SU-DHL-6 (cell line): Measurements from ENCODE around the gene UBE3C.

Experiments used
- H2AFZ ChIP-seq: fragments of 200-600 bp; sonication (generic); 2 replicates; pipeline ENCODE4 v1.6.1; 2014; ENCODE audit warnings: low read depth, mild to moderate bottlenecking, moderate library complexity, mixed read lengths, antibody characterized with exemption, low read length; ENCODE audit not compliant: severe bottlenecking
- H3F3A ChIP-seq: fragments of 200-600 bp; shearing (Covaris generic); 2 replicates; pipeline ENCODE4 v1.6.0; 2016; ENCODE audit warnings: antibody characterized with exemption, mild to moderate bottlenecking; ENCODE audit not compliant: insufficient read depth
- H3K27ac ChIP-seq: fragments of 200-600 bp; sonication (generic); 2 replicates; pipeline ENCODE4 v1.5.1; 2016; ENCODE audit warnings: low read depth, mild to moderate bottlenecking, low read length, moderate library complexity, mixed read lengths
- H3K27me3 ChIP-seq: fragments of 200-600 bp; sonication (generic), shearing (Covaris generic); 2 replicates; pipeline ENCODE4 v1.6.0; 2014; ENCODE audit warnings: mild to moderate bottlenecking, low read length
- H3K36me3 ChIP-seq: fragments of 200-600 bp; sonication (generic); 2 replicates; pipeline ENCODE4 v1.6.1; 2014; ENCODE audit warnings: mild to moderate bottlenecking, low read length, mixed read lengths
- H3K4me2 ChIP-seq: fragments of 300-600, 200-600 bp; shearing (Covaris generic), sonication (generic); 2 replicates; pipeline ENCODE4 v1.6.0; 2014; ENCODE audit warnings: low read length, low read depth, mild to moderate bottlenecking; ENCODE audit not compliant: poor library complexity, severe bottlenecking
- H3K4me3 ChIP-seq: fragments of 200-600 bp; sonication (generic); 2 replicates; pipeline ENCODE4 v1.5.1; 2014; ENCODE audit warnings: antibody characterized with exemption, low read length, mild to moderate bottlenecking, mixed read lengths; ENCODE audit not compliant: insufficient read depth, poor library complexity, severe bottlenecking
- H3K79me2 ChIP-seq: fragments of 200-600 bp; sonication (generic); 2 replicates; pipeline ENCODE4 v1.6.1; 2014; ENCODE audit warnings: mild to moderate bottlenecking, low read length, moderate library complexity; ENCODE audit not compliant: insufficient read depth
- H3K9ac ChIP-seq: fragments of 200-600 bp; sonication (generic); 2 replicates; pipeline ENCODE4 v1.7.0; 2014; ENCODE audit warnings: mild to moderate bottlenecking, low read length
- H3K9me2 ChIP-seq: fragments of 200-600 bp; sonication (generic); replicated peaks from 2 replicates; pipeline ENCODE4 v1.6.1; 2014; ENCODE audit warnings: low read length; ENCODE audit not compliant: insufficient read depth
- H3K9me3 ChIP-seq: fragments of 200-600 bp; sonication (generic); 2 replicates; pipeline ENCODE4 v1.6.1; 2014; ENCODE audit warnings: low read length, mixed read lengths; ENCODE audit not compliant: insufficient read depth
- H4K20me1 ChIP-seq: fragments of 200-600 bp; sonication (generic); 2 replicates; pipeline ENCODE4 v1.6.1; 2014; ENCODE audit warnings: low read depth, mild to moderate bottlenecking, antibody characterized with exemption, low read length, moderate library complexity, mixed read lengths
- EZH2phosphoT487 ChIP-seq: fragments of 200-600 bp; sonication (generic), shearing (Covaris generic); conservative IDR thresholded peaks from 2 replicates; pipeline ENCODE4 v1.6.1; 2018; ENCODE audit warnings: mild to moderate bottlenecking, antibody characterized with exemption, low read length, moderate library complexity, mixed read lengths
- TF ChIP-seq, protein P1 (sequence below): fragments of 200-600 bp; sonication (generic); IDR thresholded peaks from one replicate; pipeline ENCODE4 v1.5.1; 2017; ENCODE audit warnings: antibody characterized with exemption, mild to moderate bottlenecking, low read length, moderate library complexity; ENCODE audit not compliant: insufficient read depth, poor library complexity, severe bottlenecking

Gene UBE3C

DNA sequence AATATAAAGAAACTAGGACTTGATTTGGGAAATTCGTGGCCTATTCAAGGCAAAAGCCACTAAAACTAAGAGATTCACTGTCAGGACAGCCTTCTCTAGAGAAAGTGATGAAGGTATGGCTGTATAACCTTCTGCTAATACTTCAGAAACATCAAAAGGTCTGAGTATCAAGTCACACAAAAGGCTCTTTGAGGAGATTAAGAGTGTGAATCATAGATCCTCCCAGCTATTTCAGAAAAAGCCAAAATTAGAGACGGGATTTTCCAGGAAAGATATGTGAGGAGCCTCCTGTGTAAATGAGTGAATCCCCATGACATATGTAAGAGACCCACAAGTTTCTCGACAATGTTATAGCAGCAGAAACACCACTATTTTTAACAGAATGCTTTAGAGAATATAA lies 56.2 kb downstream of the UBE3C start:
- Histone ChIP-seq H3K4me2 (no peak overlapping the region), H3K27me3 (no peaks in the 10 kb centered on the region), H4K20me1 (no peaks in the 10 kb centered on the region), H3K9me2 (no peaks in the 10 kb centered on the region), H3K9me3 (no peaks in the 10 kb centered on the region), H2AFZ (no peak overlapping the region), H3K27ac (no peak overlapping the region), H3K9ac (no peak overlapping the region), H3K79me2 (no peaks in the 10 kb centered on the region), H3K36me3 (peaks cover 12% of the 10 kb centered on the region), H3F3A (no peaks in the 10 kb centered on the region), H3K4me3 (no peak overlapping the region)
- TF ChIP-seq, protein P1, sequence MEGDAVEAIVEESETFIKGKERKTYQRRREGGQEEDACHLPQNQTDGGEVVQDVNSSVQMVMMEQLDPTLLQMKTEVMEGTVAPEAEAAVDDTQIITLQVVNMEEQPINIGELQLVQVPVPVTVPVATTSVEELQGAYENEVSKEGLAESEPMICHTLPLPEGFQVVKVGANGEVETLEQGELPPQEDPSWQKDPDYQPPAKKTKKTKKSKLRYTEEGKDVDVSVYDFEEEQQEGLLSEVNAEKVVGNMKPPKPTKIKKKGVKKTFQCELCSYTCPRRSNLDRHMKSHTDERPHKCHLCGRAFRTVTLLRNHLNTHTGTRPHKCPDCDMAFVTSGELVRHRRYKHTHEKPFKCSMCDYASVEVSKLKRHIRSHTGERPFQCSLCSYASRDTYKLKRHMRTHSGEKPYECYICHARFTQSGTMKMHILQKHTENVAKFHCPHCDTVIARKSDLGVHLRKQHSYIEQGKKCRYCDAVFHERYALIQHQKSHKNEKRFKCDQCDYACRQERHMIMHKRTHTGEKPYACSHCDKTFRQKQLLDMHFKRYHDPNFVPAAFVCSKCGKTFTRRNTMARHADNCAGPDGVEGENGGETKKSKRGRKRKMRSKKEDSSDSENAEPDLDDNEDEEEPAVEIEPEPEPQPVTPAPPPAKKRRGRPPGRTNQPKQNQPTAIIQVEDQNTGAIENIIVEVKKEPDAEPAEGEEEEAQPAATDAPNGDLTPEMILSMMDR = no peak
- no peak for TF ChIP-seq EZH2phosphoT487

DNA sequence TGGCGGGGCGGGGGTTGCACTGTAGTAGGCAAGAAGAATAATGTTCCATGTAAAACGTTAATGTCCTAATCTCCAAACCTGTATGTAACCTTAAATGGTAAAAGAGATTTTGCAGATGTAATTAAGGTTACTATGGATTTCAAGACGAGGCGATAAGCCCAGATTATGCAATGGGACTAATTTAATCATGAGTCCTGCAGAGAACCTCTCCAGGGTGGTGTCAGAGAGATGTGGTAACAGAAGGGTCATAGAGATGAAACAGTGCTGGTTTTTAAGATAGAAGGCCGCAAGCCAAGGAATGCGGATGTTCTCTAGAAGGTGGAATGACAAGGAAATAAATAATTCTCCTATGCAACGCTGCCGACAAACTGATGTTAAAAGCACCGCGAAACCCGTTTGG lies 57.1 kb downstream of the UBE3C start:
- H4K20me1 ChIP-seq = no peaks in the 10 kb centered on the region
- H3K9me3 ChIP-seq = no peaks in the 10 kb centered on the region
- no peak overlapping the region for H3K4me2 ChIP-seq
- no peak for TF ChIP-seq EZH2phosphoT487
- TF ChIP-seq, protein P1 = no peak
- H3K27me3 ChIP-seq = no peaks in the 10 kb centered on the region
- H3K9ac ChIP-seq = no peak overlapping the region
- H3K27ac ChIP-seq = no peak overlapping the region
- H3K36me3 ChIP-seq = peaks cover 7% of the 10 kb centered on the region
- H3K9me2 ChIP-seq = no peaks in the 10 kb centered on the region
- H3K79me2 ChIP-seq = no peaks in the 10 kb centered on the region
- H3K4me3 ChIP-seq = no peak overlapping the region
- no peaks in the 10 kb centered on the region for H3F3A ChIP-seq
- no peak overlapping the region for H2AFZ ChIP-seq

DNA sequence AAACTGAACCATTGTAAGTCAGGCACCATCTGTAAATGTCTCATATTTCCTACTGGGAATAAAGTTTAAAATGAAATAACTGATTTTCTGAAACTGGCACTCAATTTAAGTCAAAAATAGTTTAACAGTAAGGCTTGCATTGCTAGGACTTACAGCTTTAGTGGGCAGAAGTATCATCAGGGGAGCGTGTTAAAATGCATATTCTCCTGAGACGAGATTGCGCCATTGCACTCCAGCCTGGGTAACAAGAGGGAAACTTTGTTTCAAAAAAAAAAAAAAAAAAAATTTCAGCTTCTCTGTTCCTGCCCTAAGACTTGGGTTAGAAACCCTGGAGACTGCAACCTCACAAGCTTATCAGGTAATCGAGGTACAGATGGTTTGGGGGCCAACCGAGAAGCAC lies 65.4 kb downstream of the UBE3C start:
- Histone ChIP-seq H3F3A (no peaks in the 10 kb centered on the region), H3K9ac (no peak overlapping the region), H3K9me3 (no peaks in the 10 kb centered on the region), H3K79me2 (no peaks in the 10 kb centered on the region), H3K4me2 (no peak overlapping the region), H3K4me3 (no peak overlapping the region), H2AFZ (no peak overlapping the region), H3K9me2 (no peaks in the 10 kb centered on the region), H3K36me3 (peaks cover 26% of the 10 kb centered on the region; the same call in 1 of the 2 replicates), H3K27me3 (no peaks in the 10 kb centered on the region), H4K20me1 (no peaks in the 10 kb centered on the region), H3K27ac (no peak overlapping the region)
- TF ChIP-seq EZH2phosphoT487 = no peak

DNA sequence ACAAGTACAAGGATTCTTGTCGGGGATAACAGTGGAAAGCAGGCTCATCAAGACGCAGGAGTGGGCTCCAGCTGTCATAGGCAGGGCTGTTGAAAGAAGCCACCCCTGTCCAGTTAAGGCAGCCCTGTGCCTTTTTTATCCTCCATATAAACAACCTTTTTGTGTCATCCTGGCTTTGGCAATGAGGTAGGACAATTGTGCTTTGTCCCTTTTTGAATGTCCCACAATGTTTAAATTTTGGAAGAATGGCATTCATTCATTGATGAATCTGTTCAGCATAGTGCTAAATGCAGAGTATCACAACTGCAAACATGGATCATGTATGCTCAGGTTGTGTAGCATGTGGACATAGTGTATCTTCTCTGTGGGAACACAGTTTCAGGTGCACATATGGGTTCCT lies 66.7 kb downstream of the UBE3C start:
- no peak overlapping the region for H3K9ac ChIP-seq
- H3K9me2 ChIP-seq = no peaks in the 10 kb centered on the region
- no peaks in the 10 kb centered on the region for H3K79me2 ChIP-seq
- H3K4me2 ChIP-seq = no peak overlapping the region
- peaks cover 28% of the 10 kb centered on the region; the same call in 1 of the 2 replicates for H3K36me3 ChIP-seq
- H3K27ac ChIP-seq = no peak overlapping the region
- H4K20me1 ChIP-seq = no peaks in the 10 kb centered on the region
- H2AFZ ChIP-seq = no peak overlapping the region
- H3K9me3 ChIP-seq = no peaks in the 10 kb centered on the region
- H3K27me3 ChIP-seq = no peaks in the 10 kb centered on the region
- TF ChIP-seq, protein P1 = no peak
- TF ChIP-seq EZH2phosphoT487 = no peak
- H3F3A ChIP-seq = no peaks in the 10 kb centered on the region
- no peak overlapping the region for H3K4me3 ChIP-seq
